H1 (cell line): Measurements from ENCODE around the gene GRIN3A. TPM values are rescaled to one million over a fixed set of nuclear protein-coding genes. Genes with fewer than 3 reads are reported as not detected.

Experiments
- SP2 ChIP-seq: IDR thresholded peaks from 2 replicates; pipeline ENCODE4 v1.6.1; 2012; ENCODE audit warnings: mild to moderate bottlenecking, low read length, inconsistent platforms
- TEAD4 ChIP-seq: IDR thresholded peaks from 2 replicates; pipeline ENCODE4 v1.6.1; 2012; ENCODE audit warnings: low read depth, low read length, inconsistent platforms, mixed read lengths
- polyA plus RNA-seq, 7 experiments: library from polyadenylated mRNA; depleted of rRNA in 3 of 7; stranded (reverse) in 5 of 7; unstranded in 2 of 7; fragments of >200 nt in 5 of 7; fragments of 200-250 nt in 2 of 7; gene quantifications; 1 replicate in 5 of 7; 2 replicates in 1 of 7; 4 replicates in 1 of 7; pipeline versions ENCODE4 v1.2.1 to v1.2.3, GENCODE V29; 2011 to 2013; ENCODE audit warnings: missing spikeins in 2 of 7, mixed read lengths in 2 of 7
- total RNA-seq: library from RNA; stranded (reverse); fragmentation: NEBNext Ultra II Directional; extraction: Animal tissue kit (Norgen Biotek cat#: 25700); gene quantifications from 2 replicates; pipeline ENCODE4 v1.2.1, GENCODE V29; 2021

GRIN3A gene
- total and polyA plus RNA-seq, 2 of the 8 experiments (the other 6 are each of a cell fraction or from before 2014, with no cell fraction given), result 0.04 TPM; not detected in 1

GRCh38 chr9:101625876-101626275 is 112.6 kb downstream of the GRIN3A start (continued):
- TF ChIP-seq SP2 (no peak), TEAD4 (no peak)
